HEK293T (cell line): ENCODE results near the gene GAR1.

Experiments
- ARNT ChIP-seq: fragments of 450-650 bp; IDR thresholded peaks from 2 replicates; pipeline ENCODE4 v1.6.1; 2017; ENCODE audit warnings: mild to moderate bottlenecking
- ELF4 ChIP-seq: fragments of 450-650 bp; IDR thresholded peaks from 2 replicates; pipeline ENCODE4 v1.6.1; 2017; ENCODE audit warnings: antibody characterized with exemption
- FOXA1 ChIP-seq: fragments of 450-650 bp; IDR thresholded peaks from 2 replicates; pipeline ENCODE4 v1.6.1; 2016; ENCODE audit warnings: mild to moderate bottlenecking
- L3MBTL2 ChIP-seq: fragments of 450-650 bp; conservative IDR thresholded peaks from 2 replicates; pipeline ENCODE4 v1.6.1; 2016; ENCODE audit warnings: mild to moderate bottlenecking
- NFRKB ChIP-seq: fragments of 450-650 bp; IDR thresholded peaks from 2 replicates; pipeline ENCODE4 v1.6.1; 2016; ENCODE audit warnings: mild to moderate bottlenecking, moderate library complexity
- TARDBP ChIP-seq: fragments of 450-650 bp; IDR thresholded peaks from 2 replicates; pipeline ENCODE4 v1.6.1; 2016

GRCh38 chr4:109798866-109799265, 16.7 kb upstream of the GAR1 start:
- TF ChIP-seq NFRKB, result no peak
- TF ChIP-seq FOXA1, result no peak
- TF ChIP-seq ELF4, result no peak
- TF ChIP-seq TARDBP, result no peak
- TF ChIP-seq ARNT, result no peak
- TF ChIP-seq L3MBTL2, result no peak
